ENCODE measurements around the gene NPL.

DNA sequence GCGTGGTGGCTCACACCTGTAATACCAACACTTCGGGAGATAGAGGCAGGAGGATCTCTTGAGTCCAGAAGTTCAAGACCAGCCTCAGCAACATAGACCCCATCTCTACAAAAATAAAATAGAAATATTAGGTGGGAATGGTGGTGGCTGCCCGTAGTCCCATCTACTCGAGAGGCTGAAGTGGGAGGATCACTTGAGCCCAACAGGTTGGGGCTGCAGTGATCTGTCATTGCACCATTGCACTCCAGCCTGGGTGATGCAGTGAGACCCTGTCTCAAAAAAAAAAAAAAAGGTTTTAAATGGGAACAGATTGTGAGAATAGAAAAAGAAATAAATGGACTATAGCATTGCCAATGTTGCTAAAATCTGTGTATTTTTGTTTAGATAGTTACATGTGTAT is 60.7 kb downstream of the NPL start:
- TF ChIP-seq, protein P1, sequence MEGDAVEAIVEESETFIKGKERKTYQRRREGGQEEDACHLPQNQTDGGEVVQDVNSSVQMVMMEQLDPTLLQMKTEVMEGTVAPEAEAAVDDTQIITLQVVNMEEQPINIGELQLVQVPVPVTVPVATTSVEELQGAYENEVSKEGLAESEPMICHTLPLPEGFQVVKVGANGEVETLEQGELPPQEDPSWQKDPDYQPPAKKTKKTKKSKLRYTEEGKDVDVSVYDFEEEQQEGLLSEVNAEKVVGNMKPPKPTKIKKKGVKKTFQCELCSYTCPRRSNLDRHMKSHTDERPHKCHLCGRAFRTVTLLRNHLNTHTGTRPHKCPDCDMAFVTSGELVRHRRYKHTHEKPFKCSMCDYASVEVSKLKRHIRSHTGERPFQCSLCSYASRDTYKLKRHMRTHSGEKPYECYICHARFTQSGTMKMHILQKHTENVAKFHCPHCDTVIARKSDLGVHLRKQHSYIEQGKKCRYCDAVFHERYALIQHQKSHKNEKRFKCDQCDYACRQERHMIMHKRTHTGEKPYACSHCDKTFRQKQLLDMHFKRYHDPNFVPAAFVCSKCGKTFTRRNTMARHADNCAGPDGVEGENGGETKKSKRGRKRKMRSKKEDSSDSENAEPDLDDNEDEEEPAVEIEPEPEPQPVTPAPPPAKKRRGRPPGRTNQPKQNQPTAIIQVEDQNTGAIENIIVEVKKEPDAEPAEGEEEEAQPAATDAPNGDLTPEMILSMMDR (IDR thresholded peaks at IDR 0.05) = no peak
- TF ChIP-seq POLR2A (IDR thresholded peaks at IDR 0.05) = no peak
